IPS-20b (cell line): ENCODE data around the gene PSENEN.
A peak's percentile ranks its signal among the peaks of the same experiment; 100 is the strongest.

ENCODE experiments used
- H3K27ac ChIP-seq: one replicate; pipeline ENCODE4 v1.5.1; 2013; ENCODE audit warnings: low read length
- H3K27me3 ChIP-seq: 2 replicates; pipeline ENCODE4 v1.6.1; 2013; ENCODE audit warnings: mild to moderate bottlenecking, low read length, inconsistent platforms; ENCODE audit not compliant: insufficient read depth
- H3K36me3 ChIP-seq: 2 replicates; pipeline ENCODE4 v1.6.1; 2013; ENCODE audit warnings: low read depth, mild to moderate bottlenecking, inconsistent platforms, low read length, moderate library complexity; ENCODE audit not compliant: insufficient read depth
- H3K4me1 ChIP-seq: 2 replicates; pipeline ENCODE4 v1.6.1; 2013; ENCODE audit warnings: mild to moderate bottlenecking, control low read depth, inconsistent platforms, low read length, moderate library complexity; ENCODE audit not compliant: insufficient read depth
- H3K4me3 ChIP-seq: 2 replicates; pipeline ENCODE4 v1.5.1; 2013; ENCODE audit warnings: mild to moderate bottlenecking, low read length, inconsistent platforms
- H3K9ac ChIP-seq: 2 replicates; pipeline ENCODE4 v1.6.1; 2013; ENCODE audit warnings: low read depth, mild to moderate bottlenecking, inconsistent platforms, low read length, moderate library complexity
- H3K9me3 ChIP-seq: 2 replicates; pipeline ENCODE4 v1.6.1; 2013; ENCODE audit warnings: mild to moderate bottlenecking, low read depth, low read length, inconsistent platforms; ENCODE audit not compliant: insufficient read depth

Gene PSENEN

GRCh38 chr19:35713904-35714495 is 31.5 kb upstream of the PSENEN start:
- H3K4me1 ChIP-seq = peaks cover 19% of the 10 kb centered on the region
- H3K4me3 ChIP-seq = no peak overlapping the region
- no peaks in the 10 kb centered on the region for H3K36me3 ChIP-seq
- H3K27me3 ChIP-seq = peaks cover 9% of the 10 kb centered on the region
- H3K9ac ChIP-seq = no peak overlapping the region
- no peaks in the 10 kb centered on the region for H3K9me3 ChIP-seq
- no peak overlapping the region for H3K27ac ChIP-seq

- Histone ChIP-seq H3K9ac (no peak overlapping the region), H3K4me1 (peaks cover 19% of the 10 kb centered on the region), H3K27me3 (peaks cover 9% of the 10 kb centered on the region), H3K27ac (no peak overlapping the region), H3K4me3 (no peak overlapping the region; the same call in 1 of the 2 replicates), H3K36me3 (0 out of 2 replicates have a peak, but pooled peaks cover 3% of the 10 kb centered on the region), H3K9me3 (no peaks in the 10 kb centered on the region)
Measured at GRCh38 chr19:35714601-35715354, 30.7 kb upstream of the PSENEN start.

GRCh38 chr19:35715355-35715809 is 30.1 kb upstream of the PSENEN start:
- Histone ChIP-seq H3K27me3 (peaks cover 9% of the 10 kb centered on the region), H3K4me1 (peaks cover 19% of the 10 kb centered on the region), H3K36me3 (peaks cover 8% of the 10 kb centered on the region; the same call in 1 of the 2 replicates), H3K4me3 (peak overlapping the region; percentile 85; the same call in 1 of the 2 replicates), H3K27ac (no peak overlapping the region), H3K9ac (peak overlapping the region; percentile 94), H3K9me3 (no peaks in the 10 kb centered on the region)

DNA sequence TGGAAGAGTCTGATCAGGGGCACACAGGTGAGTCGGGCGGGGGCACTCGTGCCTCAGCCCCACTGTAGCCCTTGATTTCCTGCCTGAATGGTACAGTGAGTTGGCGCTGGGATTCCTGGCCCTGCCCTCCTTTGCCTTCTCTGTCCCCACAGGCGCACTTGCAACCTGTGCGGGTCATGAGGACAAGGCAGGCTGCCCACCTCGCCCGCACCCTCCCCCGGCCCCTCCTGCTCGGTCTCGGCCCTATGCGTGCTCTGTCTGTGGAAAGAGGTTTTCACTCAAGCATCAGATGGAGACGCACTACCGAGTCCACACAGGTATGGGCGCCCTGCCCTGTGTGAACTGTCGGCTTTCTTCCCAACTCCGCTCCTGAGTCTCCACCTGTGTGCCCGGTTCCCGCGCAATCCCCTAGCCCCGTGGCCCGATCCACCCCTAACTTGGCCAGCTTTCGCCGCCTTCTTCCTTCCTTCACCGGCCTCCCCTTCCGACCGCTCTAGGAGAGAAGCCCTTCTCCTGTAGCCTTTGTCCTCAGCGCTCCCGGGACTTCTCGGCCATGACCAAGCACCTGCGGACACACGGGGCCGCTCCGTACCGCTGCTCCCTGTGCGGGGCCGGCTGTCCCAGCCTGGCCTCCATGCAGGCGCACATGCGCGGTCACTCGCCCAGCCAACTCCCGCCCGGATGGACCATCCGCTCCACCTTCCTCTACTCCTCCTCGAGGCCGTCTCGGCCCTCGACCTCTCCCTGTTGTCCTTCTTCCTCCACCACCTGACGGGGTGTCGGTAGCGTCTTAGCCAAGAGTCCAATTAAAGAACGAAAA is 29.3 kb upstream of the PSENEN start:
- Histone ChIP-seq H3K36me3 (peaks cover 8% of the 10 kb centered on the region; the same call in 1 of the 2 replicates), H3K4me1 (peaks cover 17% of the 10 kb centered on the region), H3K27ac (peak overlapping the region; percentile 79), H3K27me3 (peaks cover 9% of the 10 kb centered on the region), H3K9me3 (no peaks in the 10 kb centered on the region), H3K9ac (peak overlapping the region; percentile 94), H3K4me3 (peak overlapping the region; percentile 85)

- Histone ChIP-seq H3K4me3 (peak overlapping the region; percentile 85), H3K27ac (peak overlapping the region; percentile 79), H3K4me1 (peaks cover 14% of the 10 kb centered on the region; the same call in 1 of the 2 replicates), H3K36me3 (peaks cover 15% of the 10 kb centered on the region), H3K9ac (peak overlapping the region; percentile 94), H3K9me3 (no peaks in the 10 kb centered on the region), H3K27me3 (peaks cover 9% of the 10 kb centered on the region)
Measured at GRCh38 chr19:35716801-35717664, 28.4 kb upstream of the PSENEN start.

GRCh38 chr19:35717665-35718344 is 27.6 kb upstream of the PSENEN start, which contains the start of gene KMT2B:
TSS of gene KMT2B (plus strand) at chr19:35718003. CDS start at chr19:35718019, 16 bp downstream.
- peak within 1 kb of the TSS; percentile 51 for H3K27ac ChIP-seq
- peak within 1 kb of the TSS; percentile 91 for H3K4me3 ChIP-seq
- peak within 1 kb of the TSS; percentile 94 for H3K9ac ChIP-seq
- H3K4me1 ChIP-seq = peaks cover 14% of the 10 kb centered on the region; the same call in 1 of the 2 replicates
- peaks cover 9% of the 10 kb centered on the region for H3K27me3 ChIP-seq
- H3K36me3 ChIP-seq = peaks cover 23% of the 10 kb centered on the region
- no peaks in the 10 kb centered on the region for H3K9me3 ChIP-seq

DNA sequence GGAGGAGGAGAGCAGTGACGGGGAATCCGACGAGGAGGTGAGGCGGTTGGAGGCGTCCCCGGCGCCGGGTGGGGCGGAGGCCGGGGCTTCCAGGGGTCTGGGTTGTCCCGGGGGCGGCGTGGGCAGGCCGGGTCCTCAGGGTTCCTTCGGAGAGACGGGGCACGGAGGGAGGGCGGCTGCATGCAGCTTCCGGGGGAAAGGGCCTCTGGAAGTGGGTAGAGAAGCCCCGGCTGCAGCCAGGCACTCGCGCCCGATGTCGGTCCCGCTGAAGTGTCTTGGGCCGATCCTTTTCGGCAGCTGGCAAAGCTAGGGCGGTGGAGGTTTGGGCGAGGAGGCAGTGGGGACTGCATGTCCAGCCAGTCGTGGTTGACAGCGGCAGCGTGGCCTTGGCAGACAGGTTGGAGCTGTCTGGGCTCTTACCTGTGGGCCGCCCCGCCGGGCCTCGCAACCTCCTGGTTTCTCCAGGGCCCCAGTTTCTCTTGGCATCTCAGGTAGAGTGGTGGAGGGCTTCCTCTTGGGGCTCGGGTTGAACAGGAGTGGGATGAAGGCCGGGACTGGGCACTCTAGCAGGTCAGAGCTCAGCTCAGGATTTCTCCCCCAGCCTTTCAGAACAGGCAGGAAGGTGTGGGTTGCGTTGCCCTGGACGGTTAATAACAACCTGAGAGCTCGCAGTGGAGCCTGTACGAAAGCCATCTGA is 27.0 kb upstream of the PSENEN start:
- H3K27me3 ChIP-seq = peaks cover 9% of the 10 kb centered on the region
- H3K36me3 ChIP-seq = peaks cover 30% of the 10 kb centered on the region
- no peaks in the 10 kb centered on the region for H3K9me3 ChIP-seq
- H3K27ac ChIP-seq = no peak overlapping the region
- peak overlapping the region; percentile 81 for H3K9ac ChIP-seq
- H3K4me3 ChIP-seq = peak overlapping the region; percentile 91
- peaks cover 14% of the 10 kb centered on the region; the same call in 1 of the 2 replicates for H3K4me1 ChIP-seq

DNA sequence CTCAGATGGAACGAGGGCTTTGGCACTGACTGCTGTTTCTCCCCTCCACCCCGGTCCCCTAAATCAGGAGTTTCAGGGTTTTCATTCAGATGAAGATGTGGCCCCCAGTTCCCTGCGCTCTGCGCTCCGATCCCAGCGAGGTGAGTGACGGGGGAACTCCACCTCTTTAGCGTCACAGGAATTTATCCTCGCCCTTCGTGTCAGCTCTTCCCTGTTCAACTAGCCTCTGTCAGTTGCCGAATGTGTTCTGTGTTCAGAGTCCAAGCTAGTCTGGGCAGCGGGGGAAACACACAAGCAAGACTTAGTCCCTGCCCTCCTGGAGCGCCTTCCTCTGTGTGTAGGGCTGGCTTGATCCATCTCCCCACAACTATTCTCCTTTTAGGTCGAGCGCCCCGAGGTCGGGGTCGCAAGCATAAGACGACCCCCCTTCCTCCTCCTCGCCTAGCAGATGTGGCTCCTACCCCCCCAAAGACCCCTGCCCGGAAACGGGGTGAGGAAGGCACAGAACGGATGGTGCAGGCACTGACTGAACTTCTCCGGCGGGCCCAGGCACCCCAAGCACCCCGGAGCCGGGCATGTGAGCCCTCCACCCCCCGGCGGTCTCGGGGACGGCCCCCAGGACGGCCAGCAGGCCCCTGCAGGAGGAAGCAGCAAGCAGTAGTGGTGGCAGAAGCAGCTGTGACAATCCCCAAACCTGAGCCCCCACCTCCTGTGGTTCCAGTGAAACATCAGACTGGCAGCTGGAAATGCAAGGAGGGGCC is 25.9 kb upstream of the PSENEN start:
- Histone ChIP-seq H3K27me3 (peaks cover 9% of the 10 kb centered on the region), H3K27ac (no peak overlapping the region), H3K9ac (no peak overlapping the region; the same call in 1 of the 2 replicates), H3K36me3 (peaks cover 41% of the 10 kb centered on the region), H3K9me3 (no peaks in the 10 kb centered on the region), H3K4me3 (peak overlapping the region; percentile 91; the same call in 1 of the 2 replicates), H3K4me1 (peaks cover 11% of the 10 kb centered on the region; the same call in 1 of the 2 replicates)

GRCh38 chr19:35720163-35720524 is 25.3 kb upstream of the PSENEN start:
- Histone ChIP-seq H3K9ac (no peak overlapping the region), H3K9me3 (no peaks in the 10 kb centered on the region), H3K27ac (no peak overlapping the region), H3K4me3 (no peak overlapping the region), H3K36me3 (peaks cover 46% of the 10 kb centered on the region), H3K4me1 (peaks cover 7% of the 10 kb centered on the region; the same call in 1 of the 2 replicates), H3K27me3 (peaks cover 7% of the 10 kb centered on the region)
